Mesodermal cell (in vitro differentiated cells): ENCODE data around the gene PCNX2.
A peak's percentile ranks its signal among the peaks of the same experiment; 100 is the strongest.

ENCODE experiments used
- H3K27ac ChIP-seq: 2 replicates; pipeline ENCODE4 v1.7.0; 2013; ENCODE audit warnings: mild to moderate bottlenecking, low read depth, low read length, moderate library complexity; ENCODE audit not compliant: severe bottlenecking
- H3K36me3 ChIP-seq: 2 replicates; pipeline ENCODE4 v1.7.1; 2013; ENCODE audit warnings: mild to moderate bottlenecking, low read length, moderate library complexity; ENCODE audit not compliant: control insufficient read depth, insufficient read depth
- H3K4me1 ChIP-seq: one replicate; pipeline ENCODE4 v1.7.1; 2013; ENCODE audit warnings: mild to moderate bottlenecking, low read length; ENCODE audit not compliant: insufficient read depth, control insufficient read depth, poor library complexity, severe bottlenecking
- H3K4me3 ChIP-seq: 2 replicates; pipeline ENCODE4 v1.7.0; 2013; ENCODE audit warnings: low read length, control low read depth, mild to moderate bottlenecking; ENCODE audit not compliant: insufficient read depth, poor library complexity, severe bottlenecking; ENCODE audit errors: extremely low read depth
- H3K9me3 ChIP-seq: 2 replicates; pipeline ENCODE4 v1.7.1; 2013; ENCODE audit warnings: mild to moderate bottlenecking, low read length, moderate library complexity; ENCODE audit not compliant: control insufficient read depth
- WGBS, 2 experiments: methylation state at CpG; one replicate each; pipeline ENCODE4 v1.1.5; 2013; ENCODE audit warnings: missing lambda C conversion rate in 2 of 2; ENCODE audit not compliant: insufficient coverage in 2 of 2; 5-methylcytosine and 5-hydroxymethylcytosine counted together

The PCNX2 gene

DNA sequence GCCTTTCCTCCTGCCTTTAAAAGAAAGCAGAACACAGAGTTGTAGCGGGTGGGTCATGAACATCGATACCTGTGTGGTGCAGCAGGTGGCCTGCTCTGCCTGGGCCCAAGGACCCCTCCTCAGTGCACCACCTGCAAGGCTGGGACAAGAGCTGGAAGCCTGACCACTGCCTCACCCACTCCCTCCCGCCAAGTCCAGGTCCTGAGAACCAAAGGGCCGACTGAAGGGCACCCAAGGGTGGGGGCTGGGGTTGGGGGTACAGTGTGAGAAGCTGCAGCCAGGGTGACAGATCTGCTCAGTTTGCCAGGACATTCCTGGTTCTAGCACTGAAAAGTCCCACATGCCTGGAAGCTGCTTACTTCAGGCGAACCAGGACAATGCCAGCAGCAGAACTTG is 309.0 kb downstream of the PCNX2 start:
- no peak overlapping the region for H3K4me3 ChIP-seq
- peaks cover 8% of the 10 kb centered on the region for H3K36me3 ChIP-seq
- no peaks in the 10 kb centered on the region for H3K9me3 ChIP-seq
- 96 to 98% methylated on average over 3 to 4 of the region's 5 CpGs for WGBS, 2 experiments
- no peak overlapping the region for H3K27ac ChIP-seq
- peaks cover 3% of the 10 kb centered on the region for H3K4me1 ChIP-seq

DNA sequence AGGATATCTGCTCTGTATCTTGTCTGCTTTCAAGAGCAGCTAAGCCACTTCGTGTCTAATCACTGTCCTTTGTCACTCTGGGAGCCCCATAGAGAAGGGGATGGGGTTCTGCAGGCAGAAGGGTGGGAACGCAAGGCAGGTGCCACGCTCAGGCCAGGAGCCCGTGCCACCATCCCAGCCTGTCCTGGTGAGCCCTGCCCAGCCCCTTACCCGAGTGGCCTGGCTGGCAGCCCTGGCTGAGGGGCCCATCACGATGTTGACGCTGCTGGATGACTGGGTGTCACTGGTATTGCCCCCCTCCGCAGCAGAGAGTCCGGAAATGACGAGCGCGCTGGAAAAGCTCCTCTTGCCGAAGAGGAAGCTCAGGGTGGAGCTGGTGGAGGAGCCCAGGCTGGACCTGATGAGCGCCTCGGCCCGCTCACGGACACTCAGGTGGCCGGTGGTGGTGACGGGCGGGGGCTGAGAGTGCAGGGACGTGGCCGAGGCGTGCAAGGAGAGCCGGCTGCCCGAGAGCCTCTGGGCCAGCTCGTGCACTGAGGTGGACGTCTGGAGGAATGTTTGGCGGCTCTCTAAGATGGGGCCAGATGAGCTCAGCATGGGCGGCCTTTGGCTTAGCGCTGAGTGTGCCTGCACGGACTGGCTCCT is 309.5 kb downstream of the PCNX2 start:
- H3K9me3 ChIP-seq, result no peaks in the 10 kb centered on the region
- 94 to 95% methylated on average over 28 to 31 of the region's 31 CpGs for WGBS, 2 experiments
- H3K4me3 ChIP-seq, result no peak overlapping the region
- H3K27ac ChIP-seq, result no peak overlapping the region
- peaks cover 8% of the 10 kb centered on the region for H3K36me3 ChIP-seq
- peaks cover 3% of the 10 kb centered on the region for H3K4me1 ChIP-seq

DNA sequence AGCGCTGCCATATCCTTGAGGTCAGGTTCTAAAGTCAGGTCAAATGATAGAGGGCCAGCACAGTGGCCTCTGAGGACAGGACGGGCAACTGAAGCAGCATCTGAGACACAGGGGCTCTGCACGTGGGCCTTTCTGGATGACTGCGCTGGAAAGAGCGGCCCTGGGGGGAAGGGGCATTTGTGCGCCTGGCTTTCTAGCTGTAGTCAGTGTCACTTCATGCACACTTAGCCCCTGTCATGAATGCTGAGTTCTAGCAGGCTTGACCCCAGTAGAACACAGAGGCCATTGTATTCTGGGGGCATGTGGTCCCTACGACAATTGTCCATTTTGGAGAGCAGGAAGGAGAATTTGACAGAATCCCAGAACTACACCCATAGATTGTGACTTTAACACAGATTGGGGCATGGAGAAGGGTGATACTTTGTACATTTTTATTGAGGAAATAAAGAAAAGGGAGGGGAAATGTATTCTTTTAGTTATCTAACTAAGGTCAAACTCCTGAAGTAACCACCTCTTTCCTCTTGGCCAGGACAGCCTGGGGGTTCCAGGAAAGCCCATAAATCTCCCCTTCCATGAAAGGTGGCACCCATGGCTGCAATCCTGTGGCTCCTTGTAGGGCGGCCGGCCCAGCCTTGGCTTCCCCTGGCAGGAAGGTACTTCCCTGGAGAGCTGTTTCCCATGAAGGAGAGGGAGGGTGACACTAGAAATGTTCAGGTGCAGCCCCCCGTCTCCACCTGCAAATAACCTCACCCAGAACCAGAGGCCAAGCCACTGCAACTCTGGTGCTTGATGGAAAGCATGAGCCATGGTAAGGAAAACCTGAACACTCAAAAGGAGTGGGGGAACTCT is 310.7 kb downstream of the PCNX2 start:
- WGBS, 2 experiments, result 85 to 93% methylated on average over 5 to 9 of the region's 10 CpGs
- Histone ChIP-seq H3K4me1 (peaks cover 3% of the 10 kb centered on the region), H3K9me3 (no peaks in the 10 kb centered on the region), H3K4me3 (no peak overlapping the region), H3K36me3 (peaks cover 8% of the 10 kb centered on the region), H3K27ac (peak overlapping the region; percentile 41)

DNA sequence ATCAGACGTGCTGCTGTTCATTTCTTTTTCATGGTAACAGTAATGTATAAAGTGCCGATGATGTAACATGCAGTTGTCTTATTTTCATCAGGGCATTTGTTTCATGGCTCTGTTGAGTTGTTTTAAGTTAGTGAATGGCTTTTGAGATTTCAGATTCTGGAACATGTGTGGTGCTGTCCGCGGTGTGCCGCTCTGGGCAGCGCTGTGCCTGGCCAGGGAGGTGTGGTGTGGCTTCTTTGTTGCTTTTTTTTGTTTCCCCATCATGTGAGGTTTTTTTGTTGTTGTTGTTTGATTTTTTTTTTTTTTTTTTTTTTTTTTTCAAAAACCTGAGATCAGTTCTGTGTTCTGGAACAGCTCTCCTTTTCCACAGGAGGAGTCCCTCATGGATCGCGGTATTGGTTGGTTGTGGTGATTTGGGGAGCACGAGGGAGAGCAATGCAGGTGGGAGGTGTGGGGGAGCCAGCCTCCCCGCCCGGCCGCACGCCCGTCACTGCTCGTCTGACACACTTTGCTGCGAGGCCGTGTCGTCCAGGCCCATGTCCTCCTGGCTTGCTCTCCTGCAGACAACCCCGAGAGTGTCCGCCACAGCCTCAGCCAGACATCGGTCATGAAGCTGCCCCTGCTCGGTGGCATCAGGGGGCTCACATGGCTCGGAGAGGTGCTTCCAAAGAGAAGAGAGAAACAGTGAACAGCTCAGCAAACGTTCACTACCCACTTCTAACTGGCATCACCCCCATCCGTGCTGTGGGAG is 311.5 kb downstream of the PCNX2 start:
- WGBS, 2 experiments, result 93 to 96% methylated on average over 19 of the region's 25 CpGs
- peaks cover 15% of the 10 kb centered on the region for H3K36me3 ChIP-seq
- H3K4me3 ChIP-seq, result no peak overlapping the region
- no peak overlapping the region for H3K27ac ChIP-seq
- H3K9me3 ChIP-seq, result no peaks in the 10 kb centered on the region
- H3K4me1 ChIP-seq, result peaks cover 3% of the 10 kb centered on the region

DNA sequence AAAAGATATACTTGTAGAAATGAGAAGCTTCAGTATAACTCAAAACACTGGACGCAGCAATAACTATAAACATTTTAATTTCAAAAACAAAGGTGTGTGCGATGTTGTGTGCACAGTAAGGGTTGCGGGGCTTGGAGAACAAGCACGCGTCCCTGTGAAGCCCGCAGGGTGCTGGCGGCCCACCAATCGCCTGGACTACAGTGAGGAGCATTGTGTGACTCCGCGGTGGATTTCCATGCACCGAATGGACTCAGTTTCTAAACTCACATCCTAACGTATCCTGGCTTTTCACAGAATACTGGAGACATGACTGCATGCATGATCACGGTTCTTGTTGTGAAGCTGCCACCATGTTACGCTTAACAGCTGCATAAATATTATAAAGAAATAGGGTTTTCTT is 312.1 kb downstream of the PCNX2 start:
- peaks cover 21% of the 10 kb centered on the region for H3K36me3 ChIP-seq
- H3K4me1 ChIP-seq, result peaks cover 3% of the 10 kb centered on the region
- no peaks in the 10 kb centered on the region for H3K9me3 ChIP-seq
- WGBS, 2 experiments, result 96% methylated on average over 11 to 13 of the region's 14 CpGs
- H3K27ac ChIP-seq, result no peak overlapping the region
- H3K4me3 ChIP-seq, result no peak overlapping the region

DNA sequence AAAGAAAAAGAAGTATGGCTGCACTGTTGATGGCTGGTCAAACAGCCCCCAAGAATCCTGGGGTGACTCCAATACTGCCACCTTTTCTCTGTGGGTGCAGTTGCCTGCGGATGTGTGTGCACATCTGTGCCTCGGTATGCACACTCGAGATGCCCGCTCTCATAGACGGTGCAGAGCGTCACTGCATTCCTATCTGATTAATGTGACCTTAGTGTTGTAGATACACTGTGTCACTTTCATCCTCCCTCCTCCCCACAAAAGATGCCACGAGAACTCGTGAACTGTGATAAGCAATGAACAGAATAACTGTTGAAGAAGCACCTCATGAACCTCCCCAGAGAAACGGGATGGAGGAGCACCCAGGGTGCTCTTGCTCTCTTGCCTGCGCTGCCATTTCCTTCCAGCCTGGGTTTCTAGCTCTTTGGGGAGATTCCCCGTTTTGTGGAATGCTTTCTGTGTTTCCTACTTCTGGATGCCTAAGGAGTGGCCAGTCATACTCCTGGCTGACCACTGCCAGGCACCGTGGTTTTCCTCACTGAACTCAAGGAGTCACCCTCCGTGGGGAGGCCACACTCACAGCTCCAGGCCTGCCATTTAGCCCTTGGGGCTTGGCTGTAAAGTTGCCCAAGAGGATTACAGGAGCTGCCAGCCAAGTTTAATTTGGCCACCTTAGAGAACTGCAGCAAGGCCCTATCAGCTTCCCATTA is 313.1 kb downstream of the PCNX2 start:
- Histone ChIP-seq H3K36me3 (peaks cover 31% of the 10 kb centered on the region), H3K27ac (no peak overlapping the region), H3K4me1 (peaks cover 3% of the 10 kb centered on the region), H3K9me3 (no peaks in the 10 kb centered on the region), H3K4me3 (no peak overlapping the region)
- WGBS, 2 experiments, result 90 to 91% methylated on average over 5 to 6 of the region's 13 CpGs

DNA sequence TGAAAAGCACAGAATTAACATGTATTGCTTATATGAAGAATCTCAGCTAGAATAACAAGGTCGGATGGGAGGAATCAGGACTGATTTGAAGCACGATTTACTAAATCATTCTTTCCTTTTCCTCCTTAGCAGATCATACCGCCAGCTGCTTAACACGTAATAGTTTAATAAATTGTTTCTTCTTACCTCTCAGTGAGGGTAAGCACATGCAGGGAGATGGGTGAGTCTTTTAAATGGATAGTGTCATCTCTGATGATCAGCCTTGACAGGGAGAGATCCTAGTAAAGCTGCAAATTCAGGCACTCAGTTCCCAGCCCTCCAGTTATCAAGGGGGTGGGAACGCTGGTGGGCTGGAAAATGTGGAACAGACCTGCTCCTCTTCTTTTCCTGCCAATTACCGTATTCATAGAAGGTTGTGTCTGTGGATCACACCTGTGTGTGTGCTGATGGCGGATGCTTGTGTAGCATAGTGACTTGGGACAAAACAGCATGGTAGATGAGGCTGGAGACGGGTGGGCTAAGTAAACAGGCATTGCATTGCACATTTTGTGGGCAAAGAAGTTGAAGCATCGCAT is 314.5 kb downstream of the PCNX2 start:
- Histone ChIP-seq H3K36me3 (peaks cover 42% of the 10 kb centered on the region), H3K4me1 (peaks cover 3% of the 10 kb centered on the region), H3K4me3 (no peak overlapping the region), H3K27ac (no peak overlapping the region), H3K9me3 (no peaks in the 10 kb centered on the region)
- 100% methylated on average over 4 of the region's 9 CpGs; no CpG with 5 or more reads in 1 of the 2 experiments for WGBS, 2 experiments

DNA sequence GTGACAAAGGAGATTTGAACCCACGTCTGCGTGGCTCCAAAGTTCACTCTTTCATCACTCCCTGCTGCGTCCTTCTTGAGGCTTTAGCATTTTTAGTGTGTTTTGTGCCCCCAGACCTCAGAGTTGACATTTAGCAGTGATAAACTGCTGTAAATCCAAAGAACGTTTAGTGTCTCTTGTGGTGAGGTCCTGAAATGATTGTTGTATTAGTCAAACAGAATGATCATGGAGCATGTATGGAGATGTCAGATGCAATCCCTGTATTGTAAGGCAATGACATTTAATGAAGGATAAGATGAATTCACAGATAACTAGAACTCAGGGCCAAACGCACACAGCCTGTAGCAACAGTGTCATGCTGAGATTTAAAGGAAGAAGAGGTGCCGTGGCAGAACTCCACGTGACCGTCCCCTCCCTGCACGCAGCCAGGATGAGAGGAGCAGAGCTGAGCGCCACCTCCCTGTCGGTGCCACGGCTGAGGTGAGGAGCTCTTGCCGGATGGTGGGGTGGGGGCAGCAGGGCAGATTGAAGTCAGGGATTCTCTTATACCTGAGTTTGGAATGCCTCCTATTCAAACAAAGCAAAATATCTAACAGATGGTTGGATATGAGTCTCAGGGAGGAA is 315.1 kb downstream of the PCNX2 start:
- WGBS, 2 experiments, result 81 to 94% methylated on average over 9 of the region's 13 CpGs
- H3K36me3 ChIP-seq, result peaks cover 44% of the 10 kb centered on the region

DNA sequence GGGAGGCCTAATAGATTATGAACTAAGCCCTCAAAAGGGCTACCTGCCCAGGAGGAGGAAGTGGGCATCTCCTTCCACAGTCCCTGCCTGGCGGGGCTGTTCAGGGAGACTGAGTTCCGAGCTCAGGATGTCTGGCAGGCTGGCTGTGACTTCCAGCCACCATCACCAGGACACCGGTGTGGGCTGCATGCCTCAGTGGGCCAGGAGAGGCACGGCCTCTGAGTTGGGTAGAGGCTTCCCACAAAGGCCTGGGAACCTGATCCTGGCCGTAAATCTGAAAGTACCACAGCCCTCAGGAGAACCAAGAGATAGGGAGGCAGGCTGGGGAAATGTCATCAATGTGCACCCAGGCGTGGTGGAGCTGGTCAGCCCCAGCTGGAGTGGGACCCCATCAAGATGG is 316.0 kb downstream of the PCNX2 start:
- 91 to 97% methylated on average over 5 to 6 of the region's 6 CpGs for WGBS, 2 experiments
- no peaks in the 10 kb centered on the region for H3K9me3 ChIP-seq
- H3K27ac ChIP-seq, result no peak overlapping the region
- H3K4me1 ChIP-seq, result no peaks in the 10 kb centered on the region
- H3K4me3 ChIP-seq, result no peak overlapping the region
- H3K36me3 ChIP-seq, result peaks cover 51% of the 10 kb centered on the region

More for the DNA sequence above, 315.1 kb downstream of the PCNX2 start:
- Histone ChIP-seq H3K9me3 (no peaks in the 10 kb centered on the region), H3K27ac (no peak overlapping the region), H3K4me1 (peaks cover 3% of the 10 kb centered on the region), H3K4me3 (no peak overlapping the region)

DNA sequence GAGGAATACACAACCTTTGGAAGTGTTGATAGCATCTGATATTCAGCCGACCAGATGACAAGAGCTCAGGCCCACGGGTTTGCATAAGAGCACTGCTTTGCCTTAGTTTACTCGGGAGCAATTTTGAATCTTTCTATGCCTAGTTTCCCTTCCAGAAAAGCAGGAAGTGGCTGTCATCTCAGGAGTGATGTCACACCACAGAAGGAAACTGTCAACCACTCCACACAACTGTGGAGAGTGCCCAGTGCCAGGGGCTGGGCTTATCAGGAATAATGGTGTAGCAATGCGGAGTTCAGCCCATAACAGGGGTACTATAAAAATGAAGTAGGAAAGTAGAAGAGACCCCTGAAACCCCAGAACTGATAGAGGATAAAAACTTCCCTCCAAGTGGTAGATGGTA is 316.7 kb downstream of the PCNX2 start:
- Histone ChIP-seq H3K4me1 (no peaks in the 10 kb centered on the region), H3K9me3 (peaks cover 5% of the 10 kb centered on the region), H3K27ac (no peak overlapping the region), H3K4me3 (no peak overlapping the region), H3K36me3 (peaks cover 55% of the 10 kb centered on the region)
- 90 to 92% methylated on average over 3 of the region's 4 CpGs for WGBS, 2 experiments
